ENCODE measurements around the gene KCNH5.

The KCNH5 gene

DNA sequence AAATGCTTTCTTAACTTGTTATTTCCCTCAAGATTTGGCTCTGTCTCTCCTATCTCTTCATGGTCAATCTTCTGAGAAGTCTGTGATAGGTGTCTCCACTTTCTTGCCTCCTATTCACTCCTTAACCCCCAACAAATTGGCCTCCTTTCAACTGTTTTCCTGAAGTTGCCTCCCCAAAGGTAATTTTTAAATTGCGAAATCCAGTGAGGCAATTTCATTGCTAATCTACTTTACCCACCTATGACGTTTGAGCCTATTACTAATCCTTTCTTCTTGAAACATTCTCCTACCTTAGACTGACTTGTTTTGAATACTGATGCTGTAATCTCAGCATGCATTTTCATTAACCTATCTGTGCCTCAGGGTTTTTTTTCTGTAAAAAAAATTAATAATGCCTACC, 6.0 kb upstream of the KCNH5 start:
- H3K4me3 ChIP-seq (ENCODE audit: low read depth, low read length) = no peak overlapping the region
- TF ChIP-seq CTCF (IDR thresholded peaks at IDR 0.05; ENCODE audit: borderline replicate concordance, insufficient read depth, low read depth, low read length) = no peak

GRCh38 chr14:63050694-63051093, 5.4 kb upstream of the KCNH5 start:
- TF ChIP-seq CTCF (IDR thresholded peaks at IDR 0.05; ENCODE audit: borderline replicate concordance, insufficient read depth, low read depth, low read length) = no peak
- no peak overlapping the region for H3K4me3 ChIP-seq (ENCODE audit: low read depth, low read length)

DNA sequence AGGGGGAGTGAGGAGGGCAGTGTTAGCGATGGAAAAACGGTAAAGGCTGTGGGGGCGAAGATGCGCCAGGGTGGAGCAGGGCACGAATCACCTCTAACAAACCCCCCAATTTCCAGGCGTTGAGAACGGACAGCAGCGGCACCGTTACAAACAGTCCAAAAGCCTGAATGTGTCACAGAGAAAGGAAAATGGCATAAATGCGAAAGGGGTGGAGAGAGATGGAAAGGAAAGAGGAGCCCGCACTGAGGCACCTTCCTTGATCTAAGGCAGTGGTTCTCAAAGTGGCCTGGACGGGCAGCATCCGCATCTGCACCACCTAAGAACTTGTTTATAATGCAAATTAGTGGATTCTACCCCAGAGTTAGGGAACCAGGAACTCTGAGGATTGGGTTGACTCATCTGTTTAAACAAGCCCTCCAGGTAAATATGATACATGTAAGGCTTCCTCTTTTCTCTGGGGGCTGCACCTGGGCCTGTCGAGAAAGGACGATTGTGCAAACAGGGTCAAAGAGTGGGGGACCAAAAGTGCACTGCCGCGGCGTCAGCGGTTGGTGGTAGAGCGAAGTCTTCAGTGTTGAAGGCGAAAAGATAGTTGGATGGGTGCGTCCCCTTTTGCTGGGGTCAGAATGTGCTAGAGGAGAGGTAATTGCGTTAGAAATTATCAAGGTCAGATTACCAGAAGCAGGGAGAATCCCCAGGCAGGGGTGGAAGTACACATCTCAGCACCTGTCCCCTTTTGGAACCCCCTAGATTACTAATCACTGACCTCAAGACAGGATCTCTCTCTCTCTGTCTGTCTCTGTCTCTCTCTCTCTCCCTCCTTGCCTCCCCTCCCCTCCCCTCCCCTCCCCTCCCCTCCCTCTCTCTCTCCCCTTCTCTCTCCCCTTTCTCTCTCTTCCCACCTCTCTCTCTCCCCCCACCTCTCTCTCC, 1.3 kb upstream of the KCNH5 start:
- H3K4me3 ChIP-seq (ENCODE audit: low read depth, low read length) = no peak overlapping the region
- no peak for TF ChIP-seq CTCF (IDR thresholded peaks at IDR 0.05; ENCODE audit: borderline replicate concordance, insufficient read depth, low read depth, low read length)

GRCh38 chr14:63045612-63046320, 508 bp upstream of the KCNH5 start:
- no peak for TF ChIP-seq CTCF (IDR thresholded peaks at IDR 0.05; ENCODE audit: borderline replicate concordance, insufficient read depth, low read depth, low read length)
- H3K4me3 ChIP-seq (ENCODE audit: low read depth, low read length) = no peak overlapping the region

DNA sequence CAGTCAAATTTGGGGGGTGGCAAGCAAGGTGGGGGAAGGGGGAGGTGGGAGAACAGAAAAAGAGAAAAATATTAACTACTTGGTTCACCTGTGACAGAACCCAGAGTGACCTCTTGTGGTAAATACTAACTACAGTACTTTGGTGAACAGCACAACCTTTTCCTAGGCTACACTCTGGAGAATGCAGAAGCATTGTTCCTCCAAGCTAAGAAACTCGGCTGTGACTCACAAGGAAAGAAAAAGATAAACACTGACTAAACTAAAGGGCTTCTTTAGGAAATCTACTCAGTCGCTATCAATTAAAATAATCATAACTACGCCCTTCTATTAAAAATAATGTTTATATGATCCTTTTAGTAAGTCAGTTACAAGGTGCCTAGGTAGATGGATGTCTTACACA, 5.4 kb downstream of the KCNH5 start:
- no peak for TF ChIP-seq CTCF (IDR thresholded peaks at IDR 0.05; ENCODE audit: borderline replicate concordance, insufficient read depth, low read depth, low read length)
- no peak overlapping the region for H3K4me3 ChIP-seq (ENCODE audit: low read depth, low read length)

DNA sequence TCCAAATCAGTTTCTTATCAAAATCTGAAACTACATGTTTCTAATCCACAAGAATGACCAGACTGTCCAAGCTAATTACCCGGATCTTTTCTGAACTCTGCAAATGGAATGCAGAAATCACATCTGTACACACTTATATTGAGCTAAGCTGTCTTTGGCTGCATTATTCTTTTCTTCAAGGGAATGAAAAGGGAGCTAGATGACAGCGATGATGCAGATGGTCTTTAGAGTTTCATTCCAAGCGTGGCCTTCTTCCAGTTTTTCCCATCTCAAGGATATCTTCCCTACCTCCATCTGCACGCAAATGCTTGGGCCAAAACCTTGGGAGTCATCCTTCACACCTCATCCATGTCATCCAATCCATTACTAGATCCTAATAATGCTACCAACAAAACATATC, 12.6 kb downstream of the KCNH5 start:
- no peak overlapping the region for H3K4me3 ChIP-seq (ENCODE audit: low read depth, low read length)
- no peak for TF ChIP-seq CTCF (IDR thresholded peaks at IDR 0.05; ENCODE audit: borderline replicate concordance, insufficient read depth, low read depth, low read length)
